ENCODE data around the gene AJAP1.

DNA sequence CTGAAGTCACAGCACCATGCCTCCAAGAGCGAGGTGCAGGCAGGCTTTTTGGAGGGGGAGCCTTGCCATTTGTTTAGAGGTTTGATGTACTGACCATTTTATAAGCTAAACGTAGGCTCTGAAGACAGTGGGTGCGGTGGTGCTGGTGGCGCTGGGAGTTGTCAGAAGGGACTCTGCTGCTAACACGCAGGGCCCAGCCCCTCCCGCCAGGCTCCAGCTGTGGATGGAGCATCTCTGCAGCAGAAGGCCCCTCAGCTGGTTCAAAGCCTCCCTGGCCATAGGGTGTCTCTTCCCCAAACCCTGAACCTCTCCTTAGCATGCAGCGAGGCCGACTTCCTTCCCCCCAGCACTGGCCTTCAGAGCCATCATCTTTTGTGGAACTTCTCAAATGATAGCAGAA lies 105.3 kb downstream of the AJAP1 start:
- TF ChIP-seq POLR2A (IDR thresholded peaks at IDR 0.05; ENCODE audit: low read length) = no peak
- no peak for TF ChIP-seq GATA1 (IDR thresholded peaks at IDR 0.05; ENCODE audit: low read depth, low read length)
